Transverse colon (tissue), 4 donors: Measurements from ENCODE around the gene TICAM2. TPM values are rescaled to one million over a fixed set of nuclear protein-coding genes. Genes with fewer than 3 reads are reported as not detected.

Source experiments
- DNase-seq: peaks from one replicate; pipeline ENCODE4 v3.0.0-alpha.2; 2019
- H3K27ac ChIP-seq, 4 donors: fragments of 200-600 bp; sonication (generic); 2 replicates each; pipeline ENCODE4 v1.5.1; 2016 to 2018; ENCODE audit warnings: inconsistent platforms in 4 of 4
- H3K27me3 ChIP-seq: fragments of 200-600 bp; sonication (generic); 2 replicates; pipeline ENCODE4 v1.5.1; 2017; ENCODE audit warnings: inconsistent platforms
- H3K36me3 ChIP-seq, 4 donors: fragments of 200-600 bp; sonication (generic); 2 replicates each; pipeline ENCODE4 v1.5.1; 2017 to 2019; ENCODE audit warnings: inconsistent platforms in 4 of 4
- H3K4me1 ChIP-seq, 4 donors: fragments of 200-600 bp; sonication (generic); 2 replicates each; pipeline ENCODE4 v1.5.1; 2017 to 2020; ENCODE audit warnings: inconsistent platforms in 4 of 4
- H3K4me3 ChIP-seq, 4 donors: fragments of 200-600 bp; sonication (generic); 1 replicate in 1 of 4; 2 replicates in 3 of 4; pipeline versions ENCODE4 v1.5.1 to v1.6.1; 2017 to 2019; ENCODE audit warnings: inconsistent platforms in 4 of 4
- H3K9me3 ChIP-seq, 2 donors: fragments of 200-600 bp; sonication (generic); 2 replicates each; pipeline ENCODE4 v1.5.1; 2017 to 2019; ENCODE audit warnings: inconsistent platforms in 2 of 2
- CTCF ChIP-seq, 5 experiments: fragments of 200-600 bp in 3 of 5; fragments of 450-650 bp in 2 of 5; sonication (generic) in 3 of 5; IDR thresholded peaks; 1 replicate in 2 of 5; 2 replicates in 3 of 5; pipeline ENCODE4 v1.5.1; 2016 to 2017; ENCODE audit warnings: antibody characterized with exemption in 5 of 5, inconsistent platforms in 3 of 5, mild to moderate bottlenecking in 2 of 5, moderate library complexity in 1 of 5
- EP300 ChIP-seq: sonication (generic); formaldehyde crosslinking; IDR thresholded peaks from one replicate; pipeline ENCODE4 v1.6.1; 2017; ENCODE audit warnings: antibody characterized with exemption, low read depth
- POLR2A ChIP-seq: fragments of 450-650 bp; IDR thresholded peaks from one replicate; pipeline ENCODE4 v1.6.1; 2016; ENCODE audit warnings: antibody characterized with exemption, mild to moderate bottlenecking, moderate library complexity
- POLR2AphosphoS5 ChIP-seq, 3 donors: sonication (generic); formaldehyde crosslinking; IDR thresholded peaks; one replicate each; pipeline ENCODE4 v1.6.1; 2016; ENCODE audit warnings: antibody characterized with exemption in 3 of 3
- WGBS, 2 donors: methylation state at CpG; one replicate each; pipeline ENCODE4 v1.1.5; 2018; ENCODE audit warnings: low coverage in 1 of 2; 5-methylcytosine and 5-hydroxymethylcytosine counted together
- in situ Hi-C, 4 donors: fragments of 200-750 bp; cut with MboI; loops; one replicate each; pipeline versions ENCODE4 v1.15.0 to v1.15.1; 2017; ENCODE audit warnings: low sequenced_read_pairs in 3 of 4, low pct_ligation_motif_present in 1 of 4, low pct_unique_long_range_greater_than_20kb in 1 of 4
- intact Hi-C: fragments of 100-400 bp; cut with DNase I; formaldehyde crosslinking; loops from one replicate; pipeline ENCODE4 v1.15.1; 2023; ENCODE audit warnings: low total_unique reads
- total RNA-seq, 4 donors: library from RNA; depleted of rRNA; stranded (reverse); fragments of >200 nt; gene quantifications; one replicate each; pipeline ENCODE4 v1.1.0, GENCODE V29; 2016

TICAM2 gene
- total RNA-seq, 4 donors from 2014 or later: 0.68 to 1.1 TPM; not detected in 2

GRCh38 chr5:115621365-115621900, 19.2 kb upstream of the TICAM2 start:
- H3K27ac ChIP-seq: no peak overlapping the region
- no peak for DNase-seq
- TF ChIP-seq POLR2AphosphoS5 (IDR thresholded peaks at IDR 0.05): no peak
- no peak for TF ChIP-seq POLR2A
- TF ChIP-seq CTCF (IDR thresholded peaks at IDR 0.05): no peak
- no peak for TF ChIP-seq EP300
- no peak overlapping the region for H3K4me3 ChIP-seq
- intact Hi-C loops (no loop called here), in situ Hi-C loops (loop anchor here in 2 of 4 donors (10.0 kb wide), 2 partner anchors 213 to 453 kb away; no protein-coding TSS in a partner anchor)
- no peaks in the 10 kb centered on the region for H3K27me3 ChIP-seq
- H3K4me1 ChIP-seq: peaks cover 13 to 53% (median 32%) of the 10 kb centered on the region in 4 donors
- peaks cover 0 to 22% (median 6%) of the 10 kb centered on the region in 4 donors for H3K36me3 ChIP-seq
- 89% methylated on average over 4 of the region's 4 CpGs for WGBS, 2 donors
- H3K9me3 ChIP-seq: no peaks in the 10 kb centered on the region

GRCh38 chr5:115616892-115617291, 14.6 kb upstream of the TICAM2 start:
- WGBS, 2 donors: 41 to 64% methylated on average over 1 of the region's 1 CpG
- peaks cover 0 to 41% (median 10%) of the 10 kb centered on the region in 4 donors for H3K36me3 ChIP-seq
- H3K4me1 ChIP-seq: peaks cover 0 to 20% (median 1%) of the 10 kb centered on the region in 4 donors
- no peaks in the 10 kb centered on the region for H3K9me3 ChIP-seq
- intact Hi-C loops: no loop called here
- in situ Hi-C loops: no loop called here
- H3K4me3 ChIP-seq: no peak overlapping the region
- no peak for DNase-seq
- H3K27ac ChIP-seq: no peak overlapping the region
- H3K27me3 ChIP-seq: no peaks in the 10 kb centered on the region
- TF ChIP-seq EP300 (no peak), CTCF (IDR thresholded peaks at IDR 0.05) (no peak), POLR2A (no peak), POLR2AphosphoS5 (IDR thresholded peaks at IDR 0.05) (no peak)

GRCh38 chr5:115616472-115616871, 14.2 kb upstream of the TICAM2 start:
- TF ChIP-seq POLR2AphosphoS5 (IDR thresholded peaks at IDR 0.05) (no peak), EP300 (no peak), POLR2A (no peak), CTCF (IDR thresholded peaks at IDR 0.05) (no peak)
- peaks cover 0 to 16% (median 0%) of the 10 kb centered on the region in 4 donors for H3K4me1 ChIP-seq
- intact Hi-C loops: no loop called here
- H3K27me3 ChIP-seq: no peaks in the 10 kb centered on the region
- no peak overlapping the region for H3K4me3 ChIP-seq
- H3K36me3 ChIP-seq: peaks cover 0 to 41% (median 10%) of the 10 kb centered on the region in 4 donors
- in situ Hi-C loops: no loop called here
- DNase-seq: no peak
- H3K9me3 ChIP-seq: no peaks in the 10 kb centered on the region
- H3K27ac ChIP-seq: no peak overlapping the region

- Histone ChIP-seq H3K4me3 (no peak overlapping the region), H3K9me3 (no peaks in the 10 kb centered on the region), H3K27me3 (no peaks in the 10 kb centered on the region), H3K27ac (no peak overlapping the region), H3K36me3 (peaks cover 0 to 28% (median 4%) of the 10 kb centered on the region in 4 donors), H3K4me1 (peaks cover 0 to 18% (median 2%) of the 10 kb centered on the region in 4 donors)
- in situ Hi-C loops (no loop called here), intact Hi-C loops (no loop called here)
- WGBS, 2 donors: 98% methylated on average over 5 of the region's 5 CpGs
- DNase-seq: no peak
- no peak for TF ChIP-seq CTCF (IDR thresholded peaks at IDR 0.05)
- no peak for TF ChIP-seq EP300
- TF ChIP-seq POLR2A: no peak
These were observed 9.6 kb upstream of the TICAM2 start for GRCh38 chr5:115611873-115612272.
